SU-DHL-6 (cell line): Measurements from ENCODE around the gene RHEX.

Source experiments
- CTCF ChIP-seq: fragments of 200-600 bp; sonication (generic); IDR thresholded peaks from one replicate; pipeline ENCODE4 v1.5.1; 2017; ENCODE audit warnings: antibody characterized with exemption, mild to moderate bottlenecking, low read length, moderate library complexity; ENCODE audit not compliant: insufficient read depth, poor library complexity, severe bottlenecking
- EZH2phosphoT487 ChIP-seq: fragments of 200-600 bp; sonication (generic), shearing (Covaris generic); conservative IDR thresholded peaks from 2 replicates; pipeline ENCODE4 v1.6.1; 2018; ENCODE audit warnings: mild to moderate bottlenecking, antibody characterized with exemption, low read length, moderate library complexity, mixed read lengths

- TF ChIP-seq CTCF = peak; percentile 22
- TF ChIP-seq EZH2phosphoT487 = no peak
Observed at GRCh38 chr1:206040328-206040727, 12.6 kb upstream of the RHEX start.
